ENCODE results near the gene EFEMP1. TPM values are rescaled to one million over a fixed set of nuclear protein-coding genes. Genes with fewer than 3 reads are reported as not detected.

The EFEMP1 gene
- total RNA-seq = 10.8 and 35.9 TPM in 2 replicates

GRCh38 chr2:55923091-55923981, at the start of gene EFEMP1:
Gene EFEMP1, minus strand, starts transcription at chr2:55923782. Its CDS starts 1,342 bp downstream, at chr2:55922440.

Other genes with a start within 250 kb of the EFEMP1 start
- 20.1 and 24.2 TPM in 2 replicates for gene PNPT1, start 229.9 kb downstream of the EFEMP1 start, total RNA-seq

All from uterine smooth muscle cell (primary cell).